ENCODE results near the gene SV2C. TPM values are rescaled to one million over a fixed set of nuclear protein-coding genes. Genes with fewer than 3 reads are reported as not detected.

SV2C gene
- total and polyA plus RNA-seq, 10 of the 15 experiments (the other 5 are each of a cell fraction or from before 2014, with no cell fraction given): under 0.01 to 1.1 (median 0.63) TPM

DNA sequence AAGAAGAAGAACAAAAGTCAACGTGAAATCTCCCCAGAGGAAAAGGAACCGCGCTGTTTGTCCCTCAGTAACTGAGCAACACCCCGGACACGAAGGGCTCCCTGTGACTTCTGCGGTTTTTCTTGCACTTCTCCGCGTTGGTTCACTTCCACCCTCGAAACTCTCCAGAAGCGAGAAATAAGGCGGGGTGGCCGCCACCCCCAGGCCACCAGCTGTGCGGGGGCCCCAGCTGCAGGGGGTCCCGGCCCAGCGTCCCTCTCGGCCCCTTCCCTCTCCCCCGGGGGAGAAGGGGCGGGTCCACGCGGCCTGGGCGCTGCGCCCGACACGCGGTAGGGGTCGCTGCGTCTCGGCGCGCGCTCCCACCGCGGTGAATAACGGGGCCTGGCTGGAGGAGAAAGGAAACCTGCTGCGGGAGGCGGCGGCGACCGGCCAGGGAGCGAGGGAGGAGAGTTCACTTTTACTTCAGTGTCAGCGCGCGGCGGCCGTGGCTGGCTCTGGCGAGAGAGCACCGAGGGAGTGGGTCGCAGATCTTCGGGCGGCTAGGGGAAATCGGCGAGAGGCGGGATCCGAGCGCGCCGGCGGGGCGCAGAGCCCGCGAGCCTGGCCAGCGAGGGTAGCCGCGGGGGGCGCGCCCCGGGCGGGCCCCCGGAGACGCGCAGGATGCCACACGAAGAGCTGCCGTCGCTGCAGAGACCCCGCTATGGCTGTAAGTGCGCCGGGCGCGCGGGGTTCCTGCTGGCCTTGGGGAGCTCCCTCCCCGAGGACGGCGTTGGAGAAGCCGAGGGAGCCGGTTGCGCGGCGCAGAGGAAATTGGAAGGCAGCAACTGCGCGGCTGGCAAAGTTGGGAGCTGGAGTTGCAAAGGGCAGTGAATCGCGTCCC lies 319.9 kb downstream of the SV2C start, which contains the start of gene IQGAP2 (continued):
- TF ChIP-seq TBL1XR1 (IDR thresholded peaks at IDR 0.05; ENCODE audit: low read depth, low read length): peak; percentile 60
- peak; percentile 4; the same call in 1 of the 2 replicates for TF ChIP-seq BCL11A (IDR thresholded peaks at IDR 0.05; ENCODE audit: low read depth, low read length)
- TF ChIP-seq, protein P1, sequence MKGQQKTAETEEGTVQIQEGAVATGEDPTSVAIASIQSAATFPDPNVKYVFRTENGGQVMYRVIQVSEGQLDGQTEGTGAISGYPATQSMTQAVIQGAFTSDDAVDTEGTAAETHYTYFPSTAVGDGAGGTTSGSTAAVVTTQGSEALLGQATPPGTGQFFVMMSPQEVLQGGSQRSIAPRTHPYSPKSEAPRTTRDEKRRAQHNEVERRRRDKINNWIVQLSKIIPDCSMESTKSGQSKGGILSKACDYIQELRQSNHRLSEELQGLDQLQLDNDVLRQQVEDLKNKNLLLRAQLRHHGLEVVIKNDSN (IDR thresholded peaks at IDR 0.05; ENCODE audit: borderline replicate concordance, extremely low read length, insufficient read depth, low read depth, low read length): peak; percentile 6
- no peak for TF ChIP-seq ZBED1 (IDR thresholded peaks at IDR 0.05; ENCODE audit: borderline replicate concordance)
- no peak; the same call in 1 of the 2 replicates for TF ChIP-seq RCOR1 (conservative IDR thresholded peaks at IDR 0.05; ENCODE audit: low read depth, low read length)
- TF ChIP-seq, protein P2, sequence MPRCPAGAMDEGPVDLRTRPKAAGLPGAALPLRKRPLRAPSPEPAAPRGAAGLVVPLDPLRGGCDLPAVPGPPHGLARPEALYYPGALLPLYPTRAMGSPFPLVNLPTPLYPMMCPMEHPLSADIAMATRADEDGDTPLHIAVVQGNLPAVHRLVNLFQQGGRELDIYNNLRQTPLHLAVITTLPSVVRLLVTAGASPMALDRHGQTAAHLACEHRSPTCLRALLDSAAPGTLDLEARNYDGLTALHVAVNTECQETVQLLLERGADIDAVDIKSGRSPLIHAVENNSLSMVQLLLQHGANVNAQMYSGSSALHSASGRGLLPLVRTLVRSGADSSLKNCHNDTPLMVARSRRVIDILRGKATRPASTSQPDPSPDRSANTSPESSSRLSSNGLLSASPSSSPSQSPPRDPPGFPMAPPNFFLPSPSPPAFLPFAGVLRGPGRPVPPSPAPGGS (IDR thresholded peaks at IDR 0.05; ENCODE audit: borderline replicate concordance, insufficient read depth, low read depth, low read length, poor library complexity, severe bottlenecking): peak; percentile 8
- TF ChIP-seq EZH2 (IDR thresholded peaks at IDR 0.05; ENCODE audit: borderline replicate concordance, control insufficient read depth, low read depth, low read length): no peak

Small RNA genes lying within 50 kb of the gene (small RNA-seq; reads per million reads assigned to genes)
- gene AC113404.2 (not detected), gene RNA5SP186 (not detected)
